Hypothalamus (tissue), 51 donors: ENCODE results near the gene CPNE1.
"Not testable (repeated sequence)": the region's sequence is repeated elsewhere in the genome, so short reads cannot be mapped to it uniquely, and the experiment has no call there.

Experiments used
- DNase-seq, 51 donors: peaks; one replicate each; lab custom pipeline; 2025; lab: John Stamatoyannopoulos, UW

The CPNE1 gene

DNA sequence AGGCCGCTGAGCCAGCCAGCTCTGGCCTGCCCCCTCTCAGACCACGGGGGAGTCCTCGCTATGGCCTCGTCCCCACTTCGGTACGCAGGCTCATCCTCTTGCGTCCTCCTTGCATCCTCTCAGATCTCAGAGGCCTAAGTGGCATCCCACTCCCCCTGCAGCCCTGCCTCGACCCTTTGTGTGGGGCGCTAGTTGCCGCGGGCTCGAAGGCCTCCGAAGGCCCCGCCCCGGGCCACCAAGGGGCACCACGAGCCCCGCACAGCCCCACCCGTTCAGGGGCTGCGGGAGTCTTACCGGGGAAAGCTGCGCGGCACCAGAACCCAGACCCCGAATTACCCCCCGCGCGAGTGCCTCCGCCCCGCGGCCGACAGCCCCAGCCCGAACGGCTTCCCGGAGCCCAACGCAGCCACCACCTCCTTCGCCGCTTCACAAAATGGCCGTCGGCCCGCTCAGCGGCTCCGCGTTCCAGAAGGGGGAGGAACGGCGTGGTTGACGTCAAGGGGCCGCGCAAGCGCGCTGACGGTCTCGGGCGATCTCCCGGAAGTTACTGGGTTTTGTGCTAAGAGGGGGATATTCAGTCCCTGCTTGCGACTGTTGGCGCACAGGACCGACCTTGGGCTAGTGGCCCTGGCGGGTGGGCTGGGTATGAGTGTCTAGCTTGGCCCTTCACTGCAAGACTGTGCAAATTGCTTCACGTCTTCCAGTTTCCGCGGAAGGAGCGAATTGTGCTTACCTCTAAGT, at the start of gene CPNE1, which contains the start of gene RBM12:
Gene CPNE1 (minus strand): TSS at position 435 of the 741 bp plus-strand sequence. CDS start 31,977 bp downstream, outside the sequence.
Gene RBM12 (minus strand): TSS at position 435 of the 741 bp plus-strand sequence. CDS start 9,578 bp downstream, outside the sequence.
- DNase-seq, result peak; percentile 69 to 97 (median 88)

DNA sequence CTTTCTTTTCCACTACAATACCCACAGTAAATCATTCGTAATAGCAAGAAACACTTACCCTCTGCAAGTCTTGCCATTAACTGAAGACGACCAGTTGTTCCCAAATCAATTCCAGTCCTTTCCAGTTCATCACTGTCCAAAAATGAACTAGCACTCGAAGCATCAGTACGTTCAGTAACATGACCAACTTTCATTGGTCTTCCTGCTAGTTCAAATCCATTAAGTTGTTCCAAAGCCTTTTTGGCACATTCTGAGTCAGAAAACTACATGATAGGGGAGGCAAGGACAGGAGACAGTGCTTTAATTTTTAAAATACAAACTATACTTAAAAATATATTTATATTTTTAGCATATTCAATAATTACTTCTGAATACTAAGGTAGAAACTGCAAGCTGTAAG, 49.4 kb upstream of the CPNE1 start:
- no peak for DNase-seq

DNA sequence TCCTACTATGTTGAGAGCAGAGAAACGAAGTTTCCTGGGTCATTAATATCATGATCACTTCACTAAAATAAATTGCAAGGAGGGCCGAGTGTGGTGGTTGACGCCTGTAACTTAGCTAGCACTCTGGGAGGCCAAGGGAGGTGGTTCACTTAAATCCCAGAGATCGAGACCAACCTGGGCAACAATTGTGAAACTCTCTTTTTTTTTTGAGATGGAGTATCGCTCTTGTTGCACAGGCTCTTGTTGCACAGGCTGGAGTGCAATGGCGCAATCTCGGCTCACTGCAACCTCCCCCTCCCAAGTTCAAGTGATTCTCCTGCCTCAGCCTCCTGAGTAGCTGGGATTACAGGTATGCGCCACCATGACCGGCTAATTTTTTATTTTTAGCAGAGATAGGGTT, 48.4 kb upstream of the CPNE1 start:
- not testable (repeated sequence) for DNase-seq

DNA sequence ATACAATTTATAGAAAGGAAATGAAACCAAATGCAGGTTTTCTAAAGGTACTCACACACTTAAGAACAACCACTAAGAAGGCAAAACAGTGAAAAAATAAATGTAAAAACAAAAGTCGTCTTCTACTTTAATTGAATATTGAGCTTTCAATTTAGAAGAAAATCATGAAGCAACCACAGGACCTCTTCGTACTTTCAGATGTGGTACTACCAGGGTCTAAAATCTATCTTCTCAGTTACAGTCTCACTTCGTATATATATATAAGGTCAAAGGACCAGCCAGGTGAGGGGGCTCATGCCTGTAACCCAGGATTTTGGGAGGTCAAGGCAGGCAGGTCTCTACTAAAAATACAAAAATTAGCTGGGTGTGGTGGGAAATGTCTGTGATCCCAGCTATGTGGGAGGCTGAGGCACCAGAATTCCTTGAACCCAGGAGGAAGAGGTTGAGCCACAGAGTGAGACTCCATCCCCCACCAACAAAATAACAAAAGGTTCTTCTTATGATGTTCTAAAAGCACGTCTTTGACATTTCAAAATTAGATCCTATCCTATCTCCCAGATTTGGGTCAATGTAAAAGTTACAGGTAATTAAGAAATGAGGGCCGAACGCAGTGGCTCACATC, 47.0 kb upstream of the CPNE1 start:
- no peak for DNase-seq

- DNase-seq, result no peak
These were observed 46.3 kb upstream of the CPNE1 start for GRCh38 chr20:35710884-35711587.

GRCh38 chr20:35710039-35710438, 45.3 kb upstream of the CPNE1 start:
- no peak for DNase-seq

DNA sequence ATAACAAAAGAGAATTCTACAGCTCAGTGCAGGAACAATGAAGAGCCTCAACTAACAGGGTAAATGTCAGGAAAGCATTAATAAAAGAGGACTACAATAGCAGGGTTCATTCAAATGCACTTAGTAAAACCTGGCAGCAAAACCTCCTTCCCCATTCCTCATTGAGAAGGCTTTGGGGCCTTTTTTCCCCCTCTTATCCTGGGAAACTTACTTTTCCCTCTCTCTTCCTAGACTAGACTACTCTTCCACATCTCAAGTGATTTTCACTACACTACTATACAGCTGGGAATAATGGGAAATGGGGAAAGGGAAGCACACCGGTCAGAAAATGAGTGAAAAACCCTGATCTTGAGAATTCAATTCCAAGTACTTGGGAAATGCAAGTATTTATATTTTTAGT, 44.6 kb upstream of the CPNE1 start:
- DNase-seq, result no peak

DNA sequence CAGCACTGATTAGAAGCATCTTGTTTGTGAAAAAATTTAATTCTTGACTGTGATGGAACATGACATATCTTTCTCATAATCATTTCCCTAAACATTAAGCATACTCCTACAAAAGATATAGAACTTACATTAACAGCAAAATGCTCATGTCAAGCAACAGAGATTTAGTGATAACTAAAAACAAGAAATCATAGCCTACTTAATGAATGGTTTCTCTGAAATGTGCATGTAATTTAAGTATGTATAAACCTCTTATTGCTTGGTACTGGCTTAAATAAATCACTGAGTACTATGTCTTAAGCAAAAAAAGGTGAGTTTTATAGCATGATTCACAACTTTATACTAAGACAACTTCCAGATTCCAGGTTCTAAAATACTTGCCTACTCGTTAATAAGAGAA, 43.8 kb upstream of the CPNE1 start:
- DNase-seq, result no peak

GRCh38 chr20:35706591-35707529, 42.2 kb upstream of the CPNE1 start:
- DNase-seq, result not testable (repeated sequence)

DNA sequence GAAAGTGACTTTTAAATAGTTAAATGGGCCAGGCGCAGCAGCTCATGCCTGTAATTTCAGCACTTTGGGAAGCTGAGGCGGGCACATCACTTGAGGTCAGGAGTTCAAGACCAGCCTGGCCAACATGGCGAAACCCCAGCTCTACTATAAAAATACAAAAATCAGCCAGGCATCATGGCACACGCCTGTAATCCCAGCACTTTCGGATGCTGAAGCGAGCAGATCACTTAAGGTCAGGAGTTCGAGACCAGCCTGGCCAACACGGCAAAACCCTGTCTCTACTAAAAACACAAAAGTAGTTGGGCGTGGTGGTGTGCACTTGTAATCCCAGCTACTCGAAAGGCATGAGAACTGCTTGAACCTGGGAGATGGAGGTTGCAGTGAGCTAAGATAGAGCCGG, 41.2 kb upstream of the CPNE1 start:
- not testable (repeated sequence) for DNase-seq

DNA sequence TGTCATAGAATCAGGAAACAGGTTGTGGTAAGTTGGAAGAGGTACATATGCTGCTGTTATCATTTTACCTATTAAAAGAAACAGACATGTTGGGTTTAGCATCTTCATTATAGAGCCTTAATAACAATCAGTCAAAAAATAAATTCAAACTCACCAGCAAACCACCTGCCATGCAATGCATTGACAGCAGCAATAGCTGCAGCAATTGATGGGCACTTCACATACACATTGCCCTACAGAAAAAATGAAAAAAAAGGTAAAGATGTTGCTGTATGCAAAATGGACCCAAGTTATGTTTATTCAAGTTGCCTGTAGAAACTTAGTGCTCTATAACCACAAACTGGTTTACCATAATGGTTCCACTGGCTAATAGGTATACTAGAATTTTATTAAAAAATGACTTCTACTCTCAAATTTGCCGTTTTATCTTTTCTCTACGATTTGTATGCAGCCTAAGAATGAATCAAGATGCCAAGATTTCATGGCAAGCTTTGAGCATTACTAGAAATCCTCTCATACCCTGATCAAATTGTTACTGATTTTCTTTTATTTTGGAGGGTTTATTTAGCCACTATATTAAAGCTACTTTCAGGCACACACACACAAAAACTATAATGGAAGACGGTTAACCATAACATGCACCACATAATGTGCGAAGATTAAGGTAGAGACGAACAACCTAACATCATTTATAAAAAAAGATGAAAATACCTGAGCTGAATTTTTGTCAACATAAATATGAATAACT, 40.0 kb upstream of the CPNE1 start:
- DNase-seq, result no peak

- no peak for DNase-seq
These were observed 38.4 kb upstream of the CPNE1 start for GRCh38 chr20:35702824-35703695.

GRCh38 chr20:35702051-35702823, 37.5 kb upstream of the CPNE1 start:
- DNase-seq, result no peak

- DNase-seq, result no peak
These were observed 36.0 kb upstream of the CPNE1 start for GRCh38 chr20:35700625-35701148.

DNA sequence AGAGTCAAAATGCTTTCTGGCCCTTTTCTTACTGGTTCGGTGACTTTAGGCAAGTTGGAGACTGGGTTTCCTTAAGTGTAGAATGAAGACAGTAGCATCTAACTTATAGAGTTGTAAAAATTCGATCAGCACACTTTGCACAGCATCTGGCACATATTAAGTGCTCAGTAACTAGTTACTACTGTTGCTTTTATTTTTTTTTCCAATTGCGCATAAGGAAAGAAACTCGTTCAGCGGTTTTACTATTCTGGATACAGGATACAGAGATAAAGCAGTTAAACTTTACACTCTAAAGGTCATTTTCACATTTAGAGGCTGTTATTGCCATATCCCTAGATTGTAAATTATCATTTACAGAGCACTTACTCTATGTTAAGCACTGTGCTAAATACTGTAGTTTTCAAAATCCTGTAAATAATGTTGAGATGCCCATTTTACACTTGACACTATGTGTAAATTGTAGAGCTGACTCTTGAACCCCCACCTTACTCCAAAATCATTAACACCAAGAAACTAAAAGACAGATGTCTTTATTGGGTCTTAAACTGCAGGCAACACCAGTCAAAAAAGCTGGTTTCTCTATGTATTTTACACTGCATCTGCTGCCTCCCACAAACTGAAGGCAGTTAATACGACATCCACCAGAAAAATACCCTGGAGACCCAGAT, 35.4 kb upstream of the CPNE1 start:
- DNase-seq, result no peak

- peak; percentile 13 to 89 (median 75) for DNase-seq
These were observed 34.6 kb upstream of the CPNE1 start, which contains the start of the genes NFS1 and ROMO1 for GRCh38 chr20:35699127-35699956. NFS1 (minus strand) TSS chr20:35699352; CDS start chr20:35699288, 64 bp downstream. ROMO1 (plus strand) TSS chr20:35699405; CDS start chr20:35699633, 228 bp downstream.
